ENCODE measurements around the gene TMEM14A. TPM values are rescaled to one million over a fixed set of nuclear protein-coding genes. Genes with fewer than 3 reads are reported as not detected.
"Not testable (repeated sequence)": the region's sequence is repeated elsewhere in the genome, so short reads cannot be mapped to it uniquely, and the experiment has no call there.

TMEM14A gene
- 23.8 and 25.5 TPM in 2 replicates for total RNA-seq

- intact Hi-C loops (cut with micrococcal nuclease), result loop anchor here (1.0 to 5.0 kb wide), 2 partner anchors 250 to 327 kb away; partner anchors contain the start of genes EFHC1 and GSTA4
Measured at GRCh38 chr6:52670502-52671409, at the start of gene TMEM14A. Gene TMEM14A, plus strand, starts transcription at chr6:52671113. Its CDS starts 5,990 bp downstream, at chr6:52677103.

DNA sequence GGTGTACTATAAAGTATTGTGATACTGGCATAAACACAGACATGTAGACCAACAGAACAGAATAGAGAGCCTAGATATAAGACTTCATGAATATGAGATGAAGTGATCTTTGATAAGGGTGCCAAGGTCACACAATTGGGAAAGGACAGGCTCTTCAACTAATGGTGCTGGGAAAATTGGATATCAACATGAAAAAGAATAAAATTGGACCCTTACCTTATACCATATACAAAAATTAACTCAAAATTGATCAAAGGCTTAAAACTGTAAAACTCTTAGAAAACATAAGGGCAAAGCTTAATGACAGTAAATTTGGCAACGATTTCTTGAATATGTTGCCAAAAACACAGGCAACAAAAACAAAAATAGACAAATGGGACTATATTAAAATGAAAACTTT, 49.3 kb upstream of the TMEM14A start:
- intact Hi-C loops (cut with micrococcal nuclease), result no loop called here

DNA sequence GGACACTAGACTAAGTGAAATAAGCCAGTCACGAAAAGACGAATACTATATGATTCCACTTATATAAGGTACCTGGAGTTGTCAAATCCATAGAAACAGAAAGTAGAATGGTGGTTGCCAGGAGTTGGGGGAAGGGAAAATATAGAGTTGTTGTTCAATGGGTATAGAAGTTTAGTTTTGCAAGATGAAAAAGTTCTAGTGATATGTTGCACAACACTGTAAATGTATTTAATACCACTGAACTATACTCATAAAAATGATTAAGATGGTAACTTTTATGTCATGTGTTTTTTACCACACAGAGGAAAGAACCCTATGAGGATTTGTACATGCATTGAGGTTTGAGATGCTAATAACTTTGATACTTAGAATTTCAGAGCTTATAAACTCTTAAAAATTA, 48.1 kb upstream of the TMEM14A start:
- intact Hi-C loops (cut with micrococcal nuclease), result no loop called here

DNA sequence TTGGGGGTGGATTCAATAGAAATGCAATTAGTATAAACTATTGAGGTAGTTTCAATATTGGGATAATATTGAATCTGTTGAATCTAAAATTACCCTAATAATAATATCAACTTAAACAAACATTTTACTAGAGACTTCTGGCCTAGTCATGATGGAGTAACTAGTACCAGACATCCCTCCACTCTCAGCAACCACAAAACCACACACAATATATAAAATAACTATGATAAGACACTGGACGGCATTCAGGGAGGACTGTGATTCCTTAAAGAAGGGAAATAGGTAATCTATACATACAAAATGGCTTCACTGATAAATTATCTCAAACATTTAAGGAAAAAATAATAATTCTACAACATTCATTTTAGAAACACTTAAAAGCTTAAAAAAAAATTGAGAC, 38.9 kb upstream of the TMEM14A start:
- intact Hi-C loops (cut with micrococcal nuclease), result no loop called here

DNA sequence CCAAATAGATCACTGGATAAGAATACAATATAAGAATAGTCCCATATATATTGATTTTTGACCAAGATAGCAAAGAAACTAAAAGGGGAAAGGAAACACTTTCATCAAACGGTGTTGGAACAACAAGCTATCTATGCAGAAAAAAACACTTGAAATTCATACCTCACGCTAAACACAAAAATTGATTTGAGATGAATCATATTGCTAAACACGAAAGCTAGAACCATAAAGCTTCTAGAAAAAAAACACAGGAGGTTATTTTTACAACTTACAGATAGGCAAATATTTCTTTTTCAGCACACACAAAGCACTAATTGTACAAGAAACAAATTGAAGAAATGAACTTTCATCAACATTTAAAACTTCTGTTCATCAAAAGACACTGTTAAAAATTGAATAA, 36.7 kb upstream of the TMEM14A start:
- intact Hi-C loops (cut with micrococcal nuclease), result no loop called here

DNA sequence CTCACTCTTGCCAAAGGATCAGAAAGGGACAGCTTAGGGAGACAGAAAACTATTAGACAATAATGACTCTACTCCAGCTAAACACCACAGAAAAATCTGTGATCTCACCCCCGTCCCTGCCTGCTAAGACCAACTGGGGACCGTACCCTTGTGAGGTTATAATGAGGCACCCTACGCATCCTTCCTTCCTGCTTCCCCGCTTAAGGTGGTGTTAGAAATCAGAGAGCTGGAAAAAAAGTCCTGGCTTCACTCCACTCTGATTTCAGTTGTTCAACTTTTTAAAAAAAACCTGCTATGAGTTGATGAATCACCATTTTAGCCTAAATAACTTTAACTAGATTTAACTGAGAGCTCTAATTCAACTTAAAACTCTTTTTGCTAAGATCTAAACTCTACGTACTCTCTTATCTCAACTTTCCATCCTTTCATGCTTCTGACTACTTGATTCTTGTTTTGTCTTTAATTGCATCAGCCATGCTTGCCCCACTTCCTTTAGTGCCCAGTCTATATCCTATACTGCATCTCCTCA, 35.8 kb upstream of the TMEM14A start:
- intact Hi-C loops (cut with micrococcal nuclease), result no loop called here

DNA sequence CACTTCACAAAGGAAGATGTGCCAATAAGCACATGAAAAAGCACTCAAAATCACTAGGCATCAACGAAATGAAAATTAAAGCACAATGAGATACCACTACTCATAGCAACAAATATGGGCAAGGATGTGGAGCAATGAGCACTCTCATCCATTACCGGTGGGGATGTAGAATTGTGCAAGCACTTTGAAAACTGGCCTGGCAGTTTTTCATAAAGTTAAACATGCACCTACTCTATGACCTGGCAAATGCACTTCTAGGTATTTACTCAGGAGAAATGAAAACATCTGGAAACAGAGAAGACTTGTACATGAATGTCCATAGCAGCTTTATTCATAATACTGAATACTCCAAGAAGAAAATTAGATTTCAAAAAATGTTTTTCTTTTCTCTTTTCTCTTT, 34.1 kb upstream of the TMEM14A start:
- intact Hi-C loops (cut with micrococcal nuclease), result no loop called here

DNA sequence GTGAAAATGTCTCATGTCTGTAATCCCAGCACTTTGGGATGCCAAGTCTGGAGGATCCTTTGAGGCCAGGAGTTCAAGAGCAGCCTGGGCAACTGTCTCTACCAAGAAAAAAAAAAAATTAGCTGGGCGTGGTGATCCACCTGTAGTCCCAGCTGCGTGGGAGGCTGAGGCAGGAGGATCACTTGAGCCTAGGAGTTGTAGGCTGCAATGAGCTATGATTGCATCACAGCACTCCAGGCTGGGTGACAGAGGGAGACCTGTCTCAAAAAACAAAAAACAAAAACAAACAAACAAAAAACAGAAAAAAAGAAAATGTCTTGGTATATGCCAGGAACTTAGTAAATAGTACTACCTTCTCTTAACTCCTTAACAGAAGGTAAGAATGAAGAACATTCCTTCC, 31.4 kb upstream of the TMEM14A start:
- intact Hi-C loops (cut with micrococcal nuclease), result no loop called here

DNA sequence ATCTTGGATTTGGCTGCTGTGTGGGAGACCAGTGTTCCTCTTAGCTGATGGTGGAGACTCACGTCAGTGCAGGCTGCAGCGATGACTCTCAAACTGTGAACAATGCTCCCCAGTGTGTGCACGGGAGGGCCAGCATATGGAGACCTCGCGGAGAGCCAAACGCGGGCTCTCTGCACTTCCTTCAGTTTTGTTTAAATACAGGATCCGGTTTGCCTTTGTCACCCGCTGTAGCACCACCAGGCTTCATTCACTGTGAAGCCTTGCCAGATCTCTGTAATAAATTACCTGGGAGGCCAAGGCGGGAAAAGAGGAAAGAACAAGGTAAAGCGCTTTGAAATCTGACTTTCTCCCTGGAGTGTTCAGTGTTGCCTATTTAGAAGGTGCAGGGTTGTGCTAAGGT, 30.7 kb upstream of the TMEM14A start:
- intact Hi-C loops (cut with micrococcal nuclease), result no loop called here

GRCh38 chr6:52640916-52641315, 30.0 kb upstream of the TMEM14A start:
- intact Hi-C loops (cut with micrococcal nuclease), result no loop called here

GRCh38 chr6:52641388-52641787, 29.5 kb upstream of the TMEM14A start:
- intact Hi-C loops (cut with micrococcal nuclease), result no loop called here

DNA sequence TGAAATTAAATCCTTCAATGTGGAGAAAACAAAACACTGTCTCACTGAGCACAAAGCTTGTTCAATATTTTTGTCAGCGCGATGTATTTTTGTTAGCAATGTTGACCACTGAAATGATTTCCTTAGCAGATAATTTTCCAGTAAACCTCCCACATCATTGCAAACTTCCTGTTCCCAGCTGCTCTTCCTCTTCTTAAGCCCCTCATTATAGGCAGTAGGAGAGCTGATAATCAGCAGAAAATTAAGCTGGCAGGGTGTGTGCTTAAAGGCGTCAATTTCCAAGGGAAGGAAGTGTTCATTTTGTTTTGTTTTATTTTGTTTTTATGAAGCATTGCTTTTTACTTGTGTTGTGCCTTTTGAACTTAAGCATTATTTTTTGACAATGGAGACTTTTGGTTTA, 29.1 kb upstream of the TMEM14A start:
- intact Hi-C loops (cut with micrococcal nuclease), result no loop called here

- intact Hi-C loops (cut with micrococcal nuclease), result no loop called here
Measured at GRCh38 chr6:52642368-52642767, 28.5 kb upstream of the TMEM14A start.

GRCh38 chr6:52643158-52643557, 27.8 kb upstream of the TMEM14A start:
- intact Hi-C loops (cut with micrococcal nuclease), result no loop called here

DNA sequence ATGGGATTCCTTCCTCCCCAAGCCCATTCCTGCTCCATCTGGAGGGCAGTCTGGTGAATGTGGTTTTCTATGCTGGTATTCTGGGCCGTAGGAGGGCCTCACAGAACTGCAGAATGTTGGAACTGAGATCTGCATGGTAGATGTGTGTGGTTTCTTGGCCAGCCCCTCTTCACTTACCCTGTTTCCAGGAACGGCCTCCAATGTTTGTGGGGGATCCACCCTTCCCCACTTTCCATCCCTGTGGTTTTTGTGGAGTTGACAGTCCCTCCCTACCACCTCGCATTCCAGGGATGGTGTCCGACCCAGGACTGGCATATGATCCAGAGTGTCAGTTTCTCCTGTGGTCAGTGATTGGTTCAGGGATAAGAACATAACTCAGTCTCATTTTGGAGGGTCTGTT, 26.7 kb upstream of the TMEM14A start:
- intact Hi-C loops (cut with micrococcal nuclease), result no loop called here

DNA sequence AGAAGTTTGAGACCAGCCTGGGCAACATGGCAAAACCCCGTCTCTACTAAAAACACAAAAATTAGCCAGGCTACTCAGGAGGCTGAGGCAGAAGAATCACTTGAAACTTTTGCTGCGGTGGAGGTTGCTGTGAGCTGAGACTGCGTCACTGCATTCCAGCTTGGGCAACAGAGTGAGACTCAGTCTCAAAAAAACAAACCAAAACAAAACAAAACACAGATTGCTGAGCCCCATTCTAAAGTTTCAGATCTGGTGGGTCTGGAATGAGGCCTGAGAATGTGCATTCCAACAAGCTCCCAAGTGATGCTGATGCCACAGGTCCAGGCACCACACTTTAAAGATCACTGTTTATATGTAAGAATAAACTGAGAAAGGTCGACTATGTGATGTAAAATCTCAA, 24.9 kb upstream of the TMEM14A start:
- intact Hi-C loops (cut with micrococcal nuclease), result no loop called here

DNA sequence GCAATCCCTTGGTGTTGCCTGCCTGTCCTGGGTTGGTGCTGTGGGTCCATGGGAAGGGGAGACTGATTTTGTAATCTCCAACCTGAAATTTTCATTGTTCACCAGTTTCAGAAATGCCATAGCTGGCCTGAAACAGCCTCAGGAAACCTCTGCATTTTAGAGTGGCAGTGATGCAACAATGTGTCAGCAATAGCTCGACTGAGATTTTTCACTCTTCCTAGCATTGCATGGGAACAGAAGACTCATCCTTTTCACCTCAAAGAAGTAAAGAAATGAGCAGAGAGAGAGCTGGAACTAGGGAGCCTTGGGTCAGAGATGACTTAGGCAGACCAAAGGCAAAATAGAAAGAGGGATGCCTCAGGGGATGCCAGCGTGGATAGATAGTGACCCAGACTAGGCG, 23.7 kb upstream of the TMEM14A start:
- intact Hi-C loops (cut with micrococcal nuclease), result no loop called here

- intact Hi-C loops (cut with micrococcal nuclease), result no loop called here
Measured at GRCh38 chr6:52649536-52650160, 21.3 kb upstream of the TMEM14A start.

GRCh38 chr6:52650941-52651340, 20.0 kb upstream of the TMEM14A start:
- intact Hi-C loops (cut with micrococcal nuclease), result no loop called here

DNA sequence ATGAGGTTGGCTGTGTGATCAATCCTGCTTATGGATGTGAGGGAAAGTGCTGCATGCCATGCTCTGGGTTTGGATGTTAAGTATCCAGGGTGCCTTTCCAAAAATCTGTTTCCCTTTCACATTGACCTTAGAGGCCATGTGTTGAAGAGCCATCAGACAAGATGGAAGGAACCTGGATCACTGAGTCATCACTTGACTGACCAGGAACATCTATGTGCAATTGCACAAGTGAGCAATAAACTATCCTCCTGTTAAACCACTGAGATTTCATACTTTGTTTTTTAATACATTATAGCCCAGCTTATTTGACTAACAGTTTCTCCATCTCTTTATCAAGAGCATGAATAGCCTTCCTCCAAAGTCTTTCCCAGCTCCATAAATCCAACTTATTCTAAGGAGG, 17.8 kb upstream of the TMEM14A start:
- intact Hi-C loops (cut with micrococcal nuclease), result no loop called here

DNA sequence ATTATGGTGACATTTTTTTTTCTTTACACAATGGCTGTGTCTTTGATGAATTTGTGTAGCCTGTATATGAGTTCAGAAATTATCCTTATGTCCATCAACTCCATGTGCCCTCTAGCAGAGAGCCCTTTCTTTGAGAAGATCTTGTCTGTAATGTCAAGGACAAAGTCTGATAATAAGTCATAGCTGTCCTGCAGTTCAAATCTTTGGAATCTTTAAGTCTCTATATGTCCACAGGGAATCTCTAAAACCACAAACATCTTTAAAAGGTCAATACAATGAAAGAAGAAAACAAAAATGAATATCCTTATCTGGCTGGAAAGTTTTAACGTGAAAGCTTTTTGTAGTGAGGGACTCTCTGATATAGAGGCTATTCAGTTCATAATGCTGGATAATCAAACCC, 16.9 kb upstream of the TMEM14A start:
- intact Hi-C loops (cut with micrococcal nuclease), result no loop called here

- intact Hi-C loops (cut with micrococcal nuclease), result no loop called here
Measured at GRCh38 chr6:52654592-52654991, 16.3 kb upstream of the TMEM14A start.

DNA sequence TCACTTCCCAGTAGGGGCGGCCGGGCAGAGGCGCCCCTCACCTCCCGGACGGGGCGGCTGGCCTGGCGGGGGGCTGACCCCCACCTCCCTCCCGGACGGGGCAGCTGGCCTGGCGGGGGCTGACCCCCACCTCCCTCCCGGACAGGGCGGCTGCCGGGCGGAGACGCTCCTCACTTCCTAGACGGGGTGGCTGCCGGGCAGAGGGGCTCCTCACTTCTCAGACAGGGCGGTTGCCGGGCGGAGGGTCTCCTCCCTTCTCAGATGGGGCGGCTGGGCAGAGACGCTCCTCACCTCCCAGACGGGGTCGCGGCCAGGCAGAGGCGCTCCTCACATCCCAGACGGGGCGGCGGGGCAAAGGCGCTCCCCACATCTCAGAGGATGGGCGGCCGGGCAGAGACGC, 15.0 kb upstream of the TMEM14A start:
- intact Hi-C loops (cut with micrococcal nuclease), result not testable (repeated sequence)

Measured in T-helper 2 cell treated with Interferon-gamma antibody and Interleukin-4, amounts not matched to agents 100 ng/mL and 5 ng/mL, for 36 hours (primary cell).